Sigmoid colon (tissue), 4 donors: ENCODE measurements around the gene ADCK1.

Source experiments
- CTCF ChIP-seq, 4 experiments: fragments of 450-650 bp in 3 of 4; fragments of 200-600 bp in 1 of 4; IDR thresholded peaks; one replicate each; pipeline ENCODE4 v1.5.1; 2016 to 2019; ENCODE audit warnings: antibody characterized with exemption in 4 of 4, mild to moderate bottlenecking in 3 of 4, moderate library complexity in 2 of 4
- EP300 ChIP-seq, 4 donors: sonication (generic); formaldehyde crosslinking; IDR thresholded peaks; one replicate each; pipeline ENCODE4 v1.6.1; 2017; ENCODE audit warnings: antibody characterized with exemption in 4 of 4
- POLR2A ChIP-seq, 2 donors: fragments of 450-650 bp; IDR thresholded peaks; one replicate each; pipeline ENCODE4 v1.6.1; 2016; ENCODE audit warnings: antibody characterized with exemption in 2 of 2, mild to moderate bottlenecking in 2 of 2, moderate library complexity in 2 of 2
- POLR2AphosphoS5 ChIP-seq, 4 donors: sonication (generic); formaldehyde crosslinking; IDR thresholded peaks; one replicate each; pipeline ENCODE4 v1.6.1; 2017; ENCODE audit warnings: antibody characterized with exemption in 4 of 4

GRCh38 chr14:77790566-77791224, 9.2 kb upstream of the ADCK1 start:
- TF ChIP-seq CTCF (IDR thresholded peaks at IDR 0.05) (no peak), EP300 (IDR thresholded peaks at IDR 0.05) (no peak), POLR2AphosphoS5 (IDR thresholded peaks at IDR 0.05) (no peak), POLR2A (IDR thresholded peaks at IDR 0.05) (no peak)
